Keratinocyte (primary cell): Measurements from ENCODE around the gene UQCR10.

Source experiments
- EZH2 ChIP-seq: IDR thresholded peaks from one replicate; pipeline ENCODE4 v1.6.1; 2012; ENCODE audit warnings: inconsistent platforms, mild to moderate bottlenecking, low read length, moderate library complexity
- TF ChIP-seq, protein P1 (sequence below), 3 experiments: IDR thresholded peaks in 1 of 3; conservative IDR thresholded peaks in 1 of 3; optimal IDR thresholded peaks in 1 of 3; 2 replicates in 2 of 3; 3 replicates in 1 of 3; pipeline versions ENCODE3 to v1.5.1; 2011; ENCODE audit warnings: low read length in 3 of 3, mild to moderate bottlenecking in 3 of 3, moderate library complexity in 2 of 3, control low read depth in 1 of 3, inconsistent platforms in 1 of 3; ENCODE audit not compliant: insufficient read depth in 2 of 3; ENCODE audit errors: extremely low read depth in 1 of 3

DNA sequence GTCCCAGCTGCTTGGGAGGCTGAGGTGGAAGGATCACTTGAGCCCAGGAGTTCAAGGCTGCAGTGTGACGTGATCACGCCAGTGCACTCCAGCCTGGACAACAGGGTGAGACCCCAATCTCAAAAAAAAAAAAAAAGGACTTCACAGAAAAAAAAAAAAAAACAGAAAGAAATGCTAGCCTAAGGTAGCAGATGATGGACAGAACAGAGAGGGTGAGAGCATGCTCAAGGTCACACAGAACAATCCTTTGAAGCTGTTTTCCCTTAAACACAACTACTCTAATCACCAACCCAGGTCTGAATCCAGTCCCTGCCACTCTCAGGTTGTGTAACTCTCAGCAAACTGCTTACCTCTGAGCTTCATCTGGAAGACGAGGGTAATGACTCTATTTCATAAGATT, 10.1 kb upstream of the UQCR10 start:
- TF ChIP-seq, protein P1, sequence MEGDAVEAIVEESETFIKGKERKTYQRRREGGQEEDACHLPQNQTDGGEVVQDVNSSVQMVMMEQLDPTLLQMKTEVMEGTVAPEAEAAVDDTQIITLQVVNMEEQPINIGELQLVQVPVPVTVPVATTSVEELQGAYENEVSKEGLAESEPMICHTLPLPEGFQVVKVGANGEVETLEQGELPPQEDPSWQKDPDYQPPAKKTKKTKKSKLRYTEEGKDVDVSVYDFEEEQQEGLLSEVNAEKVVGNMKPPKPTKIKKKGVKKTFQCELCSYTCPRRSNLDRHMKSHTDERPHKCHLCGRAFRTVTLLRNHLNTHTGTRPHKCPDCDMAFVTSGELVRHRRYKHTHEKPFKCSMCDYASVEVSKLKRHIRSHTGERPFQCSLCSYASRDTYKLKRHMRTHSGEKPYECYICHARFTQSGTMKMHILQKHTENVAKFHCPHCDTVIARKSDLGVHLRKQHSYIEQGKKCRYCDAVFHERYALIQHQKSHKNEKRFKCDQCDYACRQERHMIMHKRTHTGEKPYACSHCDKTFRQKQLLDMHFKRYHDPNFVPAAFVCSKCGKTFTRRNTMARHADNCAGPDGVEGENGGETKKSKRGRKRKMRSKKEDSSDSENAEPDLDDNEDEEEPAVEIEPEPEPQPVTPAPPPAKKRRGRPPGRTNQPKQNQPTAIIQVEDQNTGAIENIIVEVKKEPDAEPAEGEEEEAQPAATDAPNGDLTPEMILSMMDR (optimal IDR thresholded peaks at IDR 0.05 in 1 of 3, IDR thresholded peaks at IDR 0.05 in 1 of 3, conservative IDR thresholded peaks at IDR 0.05 in 1 of 3; ENCODE audit: extremely low read depth in 1 of 3, insufficient read depth in 2 of 3, low read length in 3 of 3) = no peak
- no peak for TF ChIP-seq EZH2
